BLaER1 treated with 17β-estradiol and CSF1 and Interleukin-3, amounts not matched to agents 10 nM and 100 nM (cell line): ENCODE data around the gene TARS3.

Source experiments
- H3K27ac ChIP-seq, 11 experiments: shearing (Covaris generic); formaldehyde crosslinking; 2 replicates each; pipeline ENCODE4 v1.8.1; 2022
- H3K27me3 ChIP-seq, 11 experiments: shearing (Covaris generic); formaldehyde crosslinking; 2 replicates each; pipeline ENCODE4 v1.8.1; 2022
- H3K36me3 ChIP-seq, 11 experiments: shearing (Covaris generic); formaldehyde crosslinking; 2 replicates each; pipeline ENCODE4 v1.8.1; 2022
- H3K4me1 ChIP-seq, 10 experiments: shearing (Covaris generic); formaldehyde crosslinking; 2 replicates each; pipeline ENCODE4 v1.8.1; 2022
- H3K4me2 ChIP-seq, 11 experiments: shearing (Covaris generic); formaldehyde crosslinking; 2 replicates each; pipeline ENCODE4 v1.8.1; 2022
- H3K4me3 ChIP-seq, 10 experiments: shearing (Covaris generic); formaldehyde crosslinking; 2 replicates each; pipeline ENCODE4 v1.8.1; 2022
- H3K9ac ChIP-seq, 11 experiments: shearing (Covaris generic); formaldehyde crosslinking; 2 replicates each; pipeline ENCODE4 v1.8.1; 2022
- H3K9me3 ChIP-seq, 11 experiments: shearing (Covaris generic); formaldehyde crosslinking; replicated peaks in 1 of 11; 2 replicates each; pipeline ENCODE4 v1.8.1; 2022
- H4K20me1 ChIP-seq, 11 experiments: shearing (Covaris generic); formaldehyde crosslinking; 2 replicates each; pipeline ENCODE4 v1.8.1; 2022
- Cebpa-rat ChIP-seq, 11 experiments: shearing (Covaris generic); IDR thresholded peaks; 2 replicates each; pipeline ENCODE4 v1.8.1; 2022

TARS3 gene

GRCh38 chr15:101733545-101733944, 9.3 kb upstream of the TARS3 start:
- H3K9me3 ChIP-seq = no peaks in the 10 kb centered on the region
- no peaks in the 10 kb centered on the region for H3K27me3 ChIP-seq
- H3K4me2 ChIP-seq = no peak overlapping the region
- no peak overlapping the region for H3K4me3 ChIP-seq
- 0 out of 22 replicates have a peak, but pooled peaks cover 0 to 3% (median 0%) of the 10 kb centered on the region in 11 experiments for H3K36me3 ChIP-seq
- no peak for TF ChIP-seq Cebpa-rat (IDR thresholded peaks at IDR 0.05)
- no peak overlapping the region for H3K27ac ChIP-seq
- no peaks in the 10 kb centered on the region for H3K4me1 ChIP-seq
- no peak overlapping the region for H3K9ac ChIP-seq
- H4K20me1 ChIP-seq = no peaks in the 10 kb centered on the region

DNA sequence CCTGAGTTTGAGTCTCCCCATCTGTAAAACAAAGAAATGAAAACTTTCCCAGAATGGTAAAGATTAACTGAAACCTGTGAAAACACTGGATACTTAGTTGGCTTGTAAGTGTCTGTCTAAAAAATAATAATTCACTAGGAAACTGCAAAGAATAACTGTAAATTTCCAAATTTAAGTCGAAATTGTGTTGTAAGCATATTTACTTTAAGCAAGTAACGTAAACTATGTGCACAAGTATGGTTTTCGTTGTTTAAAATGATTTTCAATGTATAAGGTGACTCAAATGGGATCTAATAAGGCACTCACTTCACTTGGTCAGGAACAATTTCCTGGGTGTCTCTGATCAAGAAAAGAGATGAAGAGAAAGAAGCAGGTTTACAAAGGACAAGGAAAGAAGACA, 8.5 kb upstream of the TARS3 start:
- Histone ChIP-seq H3K27ac (no peak overlapping the region), H3K9me3 (peaks cover 0 to 7% (median 6%) of the 10 kb centered on the region in 11 experiments; a peak in 14 of 22 replicates), H3K9ac (no peak overlapping the region), H3K4me1 (no peaks in the 10 kb centered on the region), H4K20me1 (no peaks in the 10 kb centered on the region), H3K4me3 (no peak overlapping the region), H3K4me2 (no peak overlapping the region), H3K27me3 (no peaks in the 10 kb centered on the region), H3K36me3 (peaks cover 0 to 5% (median 0%) of the 10 kb centered on the region in 11 experiments; a peak in 3 of 22 replicates)
- TF ChIP-seq Cebpa-rat (IDR thresholded peaks at IDR 0.05) = no peak

- H3K4me3 ChIP-seq = no peak overlapping the region
- H3K27me3 ChIP-seq = no peaks in the 10 kb centered on the region
- H3K36me3 ChIP-seq = peaks cover 0 to 8% (median 0%) of the 10 kb centered on the region in 11 experiments; a peak in 5 of 22 replicates
- H3K9me3 ChIP-seq = peaks cover 0 to 15% (median 14%) of the 10 kb centered on the region in 11 experiments; a peak in 14 of 22 replicates
- H3K9ac ChIP-seq = no peak overlapping the region
- no peaks in the 10 kb centered on the region for H3K4me1 ChIP-seq
- H4K20me1 ChIP-seq = no peaks in the 10 kb centered on the region
- TF ChIP-seq Cebpa-rat (IDR thresholded peaks at IDR 0.05) = no peak
- no peak overlapping the region for H3K27ac ChIP-seq
- H3K4me2 ChIP-seq = no peak overlapping the region
Measured at GRCh38 chr15:101731746-101732145, 7.5 kb upstream of the TARS3 start.

DNA sequence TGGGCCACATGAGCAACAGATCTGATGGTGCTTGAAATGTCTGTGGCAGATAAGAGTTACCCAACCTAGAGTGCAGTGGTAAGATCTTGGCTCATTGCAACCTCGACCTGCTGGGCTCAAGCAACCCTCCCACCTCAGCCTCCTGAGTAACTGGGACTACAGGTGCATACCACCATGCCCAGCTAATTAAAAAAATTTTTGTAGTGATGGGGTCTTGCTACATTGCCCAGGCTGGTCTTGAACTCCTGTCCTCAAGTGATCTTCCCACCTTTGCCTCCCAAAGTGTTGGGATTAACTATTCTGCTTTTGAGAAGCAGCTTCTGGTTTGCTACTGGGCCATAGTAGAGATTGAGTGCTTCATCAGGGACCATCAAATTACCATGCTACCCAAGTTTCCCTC, 2.9 kb upstream of the TARS3 start:
- H3K4me2 ChIP-seq = no peak overlapping the region
- H3K27me3 ChIP-seq = no peaks in the 10 kb centered on the region
- H3K9me3 ChIP-seq = peaks cover 0 to 15% (median 14%) of the 10 kb centered on the region in 11 experiments; a peak in 14 of 22 replicates
- TF ChIP-seq Cebpa-rat (IDR thresholded peaks at IDR 0.05) = no peak
- H4K20me1 ChIP-seq = peaks cover 0 to 18% (median 0%) of the 10 kb centered on the region in 11 experiments; a peak in 6 of 22 replicates
- peaks cover 11 to 21% (median 13%) of the 10 kb centered on the region in 10 experiments for H3K4me1 ChIP-seq
- H3K4me3 ChIP-seq = no peak overlapping the region
- peaks cover 0 to 9% (median 2%) of the 10 kb centered on the region in 11 experiments; a peak in 9 of 22 replicates for H3K36me3 ChIP-seq
- H3K27ac ChIP-seq = no peak overlapping the region
- no peak overlapping the region for H3K9ac ChIP-seq

- H3K4me3 ChIP-seq = no peak overlapping the region
- H3K4me1 ChIP-seq = peaks cover 11 to 24% (median 14%) of the 10 kb centered on the region in 10 experiments
- H3K27me3 ChIP-seq = no peaks in the 10 kb centered on the region
- H3K4me2 ChIP-seq = peak overlapping the region in 10 of 11 experiments; percentile 33 to 72 (median 40); a peak in 7 of 22 replicates
- peaks cover 18 to 28% (median 23%) of the 10 kb centered on the region in 11 experiments for H3K36me3 ChIP-seq
- H4K20me1 ChIP-seq = peaks cover 0 to 20% (median 0%) of the 10 kb centered on the region in 11 experiments; a peak in 6 of 22 replicates
- no peak overlapping the region for H3K9ac ChIP-seq
- no peak for TF ChIP-seq Cebpa-rat (IDR thresholded peaks at IDR 0.05)
- no peak overlapping the region for H3K27ac ChIP-seq
- peaks cover 11 to 28% (median 22%) of the 10 kb centered on the region in 11 experiments; a peak in 21 of 22 replicates for H3K9me3 ChIP-seq
Measured at GRCh38 chr15:101725073-101725472, 800 bp upstream of the TARS3 start.

DNA sequence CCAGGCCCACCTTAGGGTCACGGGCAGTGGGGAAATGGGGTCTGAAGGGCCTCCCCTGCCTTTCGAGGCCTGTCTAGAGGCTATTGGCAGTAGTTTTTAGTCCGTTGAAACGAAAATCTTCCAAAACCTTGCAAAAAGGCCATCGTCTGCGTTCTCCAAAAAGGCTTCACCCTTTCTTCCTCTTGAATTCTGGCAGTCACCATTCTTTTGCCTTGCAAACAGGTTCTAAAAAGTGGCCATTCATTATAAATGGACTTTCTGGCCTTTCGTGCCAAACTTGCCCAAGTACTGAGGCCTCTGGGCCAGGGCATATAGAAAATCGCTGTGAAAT, 367 bp upstream of the TARS3 start:
- Histone ChIP-seq H3K9ac (no peak overlapping the region), H3K27me3 (no peaks in the 10 kb centered on the region), H3K36me3 (peaks cover 22 to 32% (median 26%) of the 10 kb centered on the region in 11 experiments), H3K4me1 (peaks cover 11 to 24% (median 14%) of the 10 kb centered on the region in 10 experiments), H3K9me3 (peaks cover 11 to 28% (median 22%) of the 10 kb centered on the region in 11 experiments; a peak in 21 of 22 replicates), H3K27ac (no peak overlapping the region), H3K4me2 (peak overlapping the region in 10 of 11 experiments; percentile 33 to 72 (median 40); a peak in 13 of 22 replicates), H3K4me3 (peak overlapping the region in 2 of 10 experiments; percentile 31 to 47; a peak in 4 of 20 replicates), H4K20me1 (peaks cover 0 to 20% (median 0%) of the 10 kb centered on the region in 11 experiments; a peak in 6 of 22 replicates)
- no peak for TF ChIP-seq Cebpa-rat (IDR thresholded peaks at IDR 0.05)

DNA sequence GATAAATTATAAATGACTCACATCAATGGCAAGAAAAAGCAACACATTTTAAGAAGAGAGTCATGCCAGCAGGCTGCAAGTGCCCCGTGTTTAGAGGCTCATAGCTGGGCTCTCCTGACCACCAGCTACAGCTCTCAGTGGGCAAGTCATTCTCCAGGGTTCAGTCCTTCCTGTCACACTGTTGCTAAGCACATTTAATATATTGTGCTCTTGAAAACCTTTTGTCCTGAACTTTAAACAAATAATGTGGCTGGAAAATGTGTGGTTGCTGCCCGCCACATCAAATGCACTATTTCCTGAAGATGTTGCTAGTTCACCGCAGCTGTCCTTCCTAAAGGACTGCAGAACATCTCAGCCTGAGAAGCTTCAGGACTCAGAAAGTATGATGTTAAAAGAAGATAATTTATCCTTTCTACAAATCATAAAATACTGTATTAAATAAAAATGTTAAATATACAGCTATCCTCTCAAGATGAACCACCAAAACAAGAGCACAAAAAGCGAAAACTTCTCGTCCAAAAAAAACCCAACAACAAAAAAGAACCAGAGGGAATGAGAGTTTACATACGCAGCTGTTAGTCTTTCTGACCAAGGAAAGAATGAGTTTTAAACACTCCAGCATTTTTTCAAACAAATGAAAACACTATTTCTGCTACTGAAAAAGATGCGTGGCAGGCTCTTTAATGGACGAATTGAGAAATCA, 951 bp downstream of the TARS3 start:
- H3K9ac ChIP-seq = peak overlapping the region; percentile 79 to 90 (median 85)
- peaks cover 11 to 24% (median 14%) of the 10 kb centered on the region in 10 experiments for H3K4me1 ChIP-seq
- peaks cover 33 to 43% (median 39%) of the 10 kb centered on the region in 11 experiments for H3K36me3 ChIP-seq
- no peak for TF ChIP-seq Cebpa-rat (IDR thresholded peaks at IDR 0.05)
- peak overlapping the region; percentile 78 to 89 (median 85); a peak in 21 of 22 replicates for H3K27ac ChIP-seq
- peak overlapping the region; percentile 67 to 77 (median 72) for H3K4me3 ChIP-seq
- no peaks in the 10 kb centered on the region for H3K27me3 ChIP-seq
- peaks cover 0 to 22% (median 0%) of the 10 kb centered on the region in 11 experiments; a peak in 6 of 22 replicates for H4K20me1 ChIP-seq
- peak overlapping the region; percentile 84 to 97 (median 88) for H3K4me2 ChIP-seq
- H3K9me3 ChIP-seq = peaks cover 9 to 27% (median 21%) of the 10 kb centered on the region in 11 experiments; a peak in 21 of 22 replicates

GRCh38 chr15:101718896-101719295, 5.4 kb downstream of the TARS3 start:
- no peaks in the 10 kb centered on the region for H3K27me3 ChIP-seq
- peaks cover 10 to 20% (median 14%) of the 10 kb centered on the region in 10 experiments for H3K4me1 ChIP-seq
- H3K36me3 ChIP-seq = peaks cover 37 to 73% (median 58%) of the 10 kb centered on the region in 11 experiments
- H4K20me1 ChIP-seq = peaks cover 0 to 24% (median 0%) of the 10 kb centered on the region in 11 experiments; a peak in 6 of 22 replicates
- no peak for TF ChIP-seq Cebpa-rat (IDR thresholded peaks at IDR 0.05)
- H3K27ac ChIP-seq = no peak overlapping the region
- H3K9ac ChIP-seq = no peak overlapping the region
- H3K4me2 ChIP-seq = no peak overlapping the region
- H3K4me3 ChIP-seq = no peak overlapping the region
- peaks cover 0 to 16% (median 11%) of the 10 kb centered on the region in 11 experiments; a peak in 18 of 22 replicates for H3K9me3 ChIP-seq

DNA sequence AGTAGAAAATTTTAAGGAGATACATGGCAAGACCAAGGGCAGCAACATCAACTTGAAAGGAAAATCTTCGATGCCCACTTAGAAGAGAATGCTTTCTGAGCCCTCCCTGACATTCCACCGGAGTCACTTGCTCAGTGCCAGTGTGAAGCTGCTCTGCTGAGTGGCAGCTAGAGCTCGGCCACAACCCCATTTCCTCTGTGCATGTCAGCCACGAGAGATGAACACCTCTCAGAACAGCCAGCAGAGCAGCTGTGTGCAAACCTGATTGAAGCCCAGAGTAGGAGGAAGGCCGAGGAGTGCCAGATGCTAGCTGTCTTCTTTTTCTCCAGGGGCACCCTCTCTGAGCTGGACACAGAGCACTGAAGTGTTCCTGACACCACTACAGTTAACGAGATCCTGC, 12.2 kb downstream of the TARS3 start:
- H3K36me3 ChIP-seq = peaks cover 33 to 75% (median 64%) of the 10 kb centered on the region in 11 experiments
- no peaks in the 10 kb centered on the region for H3K27me3 ChIP-seq
- no peaks in the 10 kb centered on the region for H3K9me3 ChIP-seq
- H3K27ac ChIP-seq = no peak overlapping the region
- H3K4me2 ChIP-seq = no peak overlapping the region
- no peaks in the 10 kb centered on the region; a peak in 1 of 22 replicates for H4K20me1 ChIP-seq
- no peak overlapping the region for H3K4me3 ChIP-seq
- no peak overlapping the region for H3K9ac ChIP-seq
- TF ChIP-seq Cebpa-rat (IDR thresholded peaks at IDR 0.05) = no peak
- peaks cover 0 to 3% (median 0%) of the 10 kb centered on the region in 10 experiments; a peak in 1 of 20 replicates for H3K4me1 ChIP-seq
